Activated CD4-positive, alpha-beta T cell treated with anti-CD3 and anti-CD28 coated beads, Interleukin-2, amount 50 U/mL, for 24 hours (primary cell): ENCODE data around the gene ABRACL.
"Not testable (repeated sequence)": the region's sequence is repeated elsewhere in the genome, so short reads cannot be mapped to it uniquely, and the experiment has no call there.

Experiments used
- DNase-seq, 2 donors: peaks; one replicate each; pipeline ENCODE4 v3.0.0-alpha.2; 2020; ENCODE audit warnings: low read depth in 1 of 2, low spot score in 1 of 2

The ABRACL gene

DNA sequence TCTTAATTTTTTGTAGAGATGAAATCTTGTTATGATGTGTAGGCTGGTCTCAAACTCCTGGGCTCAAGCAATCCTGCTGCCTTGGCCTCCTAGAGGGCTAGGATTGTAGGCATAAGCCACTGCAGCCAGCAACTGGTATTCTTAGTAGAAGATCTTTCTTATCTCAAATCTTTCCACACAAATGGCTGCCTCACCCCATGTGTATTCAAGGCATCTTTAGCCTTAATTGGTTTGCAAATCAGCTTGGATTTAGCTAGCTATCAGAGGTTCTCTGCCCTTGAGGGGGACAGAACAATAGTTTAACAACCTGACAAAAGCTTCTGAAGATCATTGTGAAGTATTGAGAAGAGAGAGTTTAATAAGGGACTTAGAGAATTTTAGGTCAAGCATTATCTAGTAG is 17.9 kb upstream of the ABRACL start:
- DNase-seq, result no peak

DNA sequence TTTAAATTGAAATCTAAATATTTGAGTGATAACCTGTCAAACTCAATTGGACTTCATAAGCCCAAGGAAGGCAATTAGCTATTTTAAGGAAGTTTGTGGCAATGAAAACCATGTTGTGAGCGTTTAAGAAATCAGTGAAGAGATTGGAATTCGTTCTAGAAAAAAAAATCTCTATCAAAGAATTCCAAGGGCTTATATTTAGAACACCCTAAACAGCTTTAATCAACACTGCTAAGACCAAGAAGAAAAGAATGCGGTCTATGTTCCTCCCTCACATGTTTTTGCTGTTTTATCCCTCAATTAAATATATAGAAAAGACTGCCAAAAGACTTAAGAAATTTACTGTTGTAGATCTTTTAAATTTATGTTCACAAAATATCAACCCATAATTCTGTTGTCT is 16.6 kb upstream of the ABRACL start:
- DNase-seq, result no peak

DNA sequence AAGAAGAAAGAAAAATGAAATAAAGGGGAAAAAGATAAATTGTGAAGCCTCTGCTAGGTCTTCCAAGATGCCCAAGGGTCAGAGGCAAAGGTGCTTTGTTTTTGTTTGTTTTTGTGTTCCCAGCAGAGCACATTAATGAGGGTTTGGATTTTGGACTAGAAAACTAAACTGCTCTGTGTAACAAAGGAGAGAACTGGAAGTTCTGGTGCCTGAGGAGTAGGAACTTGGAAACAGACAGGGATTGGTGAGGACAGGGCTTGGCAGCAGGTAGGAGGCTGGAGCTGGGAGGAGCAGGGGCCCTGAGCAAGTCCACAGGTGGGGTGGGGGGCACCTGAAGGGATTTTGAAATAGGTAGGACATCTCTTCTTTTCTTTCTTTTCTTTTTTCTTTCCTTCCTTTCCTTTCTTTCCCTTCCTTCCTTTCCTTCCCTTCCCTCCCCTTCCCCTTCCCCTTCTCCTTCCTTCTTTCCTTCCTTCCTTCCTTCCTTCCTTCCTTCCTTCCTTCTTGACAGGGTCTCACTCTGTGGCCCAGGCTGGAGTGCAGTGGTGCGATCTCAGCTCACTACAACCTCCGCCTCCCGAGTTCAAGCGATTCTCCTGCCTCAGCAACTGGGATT is 15.3 kb upstream of the ABRACL start:
- DNase-seq, result no peak

DNA sequence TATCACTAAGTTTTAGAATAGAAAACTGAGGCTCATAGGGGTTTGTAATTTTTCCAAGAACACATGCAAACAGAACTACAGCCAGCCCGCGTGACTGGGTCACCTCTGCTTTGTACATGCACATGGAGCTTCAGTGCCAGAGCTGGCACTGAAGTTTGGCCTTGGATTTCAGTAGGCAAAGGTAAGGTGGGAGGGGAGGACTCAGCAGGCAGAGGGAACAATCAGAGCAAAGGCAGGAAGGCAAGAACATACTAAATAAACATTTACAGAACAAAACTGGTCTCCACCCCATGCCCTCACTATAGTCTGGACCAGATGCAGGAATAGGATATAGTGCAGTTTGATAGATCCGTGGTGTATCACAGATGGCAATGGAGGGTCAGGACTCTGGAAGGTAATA is 13.6 kb upstream of the ABRACL start:
- no peak for DNase-seq

DNA sequence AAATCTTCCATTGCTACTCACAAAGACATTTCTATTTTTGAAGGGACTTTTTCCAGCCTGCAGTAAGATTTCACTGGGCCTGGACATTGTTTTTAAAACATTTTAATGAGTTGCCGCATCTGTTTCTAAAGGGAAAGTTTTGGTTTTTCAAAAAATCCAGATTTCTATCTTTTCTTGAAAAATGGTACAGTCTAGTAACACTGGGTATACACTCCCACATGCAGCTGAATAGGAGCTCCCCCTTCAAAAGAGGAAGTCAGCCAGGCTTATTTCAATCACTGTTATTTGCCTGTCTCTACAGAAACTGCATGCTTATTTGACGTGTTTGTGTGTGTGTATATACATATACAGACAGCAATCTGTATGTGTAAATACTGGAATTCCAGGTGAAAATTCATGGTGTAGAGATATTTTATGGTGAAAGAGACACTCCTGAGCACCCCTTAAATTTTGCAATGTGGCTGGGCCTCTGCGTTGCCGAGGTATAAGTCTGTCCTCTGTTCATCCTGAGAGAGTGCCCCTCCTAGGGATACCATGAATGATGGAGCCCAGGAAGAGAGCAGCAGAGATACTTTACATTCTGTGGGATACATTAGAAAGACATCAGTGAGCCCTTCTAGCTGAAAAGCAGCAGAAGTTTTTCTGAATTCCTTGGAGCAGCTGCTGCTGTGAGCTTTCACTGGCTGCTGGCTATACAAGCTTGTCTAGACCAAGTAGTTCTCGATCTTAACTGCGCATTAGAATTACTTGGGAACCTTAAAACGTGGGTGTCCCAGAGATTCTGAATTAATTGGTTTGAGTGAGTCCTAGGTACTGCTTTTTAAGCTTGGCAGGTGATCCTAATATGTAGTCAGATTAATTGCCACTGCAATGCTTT is 12.0 kb upstream of the ABRACL start:
- DNase-seq, result no peak

DNA sequence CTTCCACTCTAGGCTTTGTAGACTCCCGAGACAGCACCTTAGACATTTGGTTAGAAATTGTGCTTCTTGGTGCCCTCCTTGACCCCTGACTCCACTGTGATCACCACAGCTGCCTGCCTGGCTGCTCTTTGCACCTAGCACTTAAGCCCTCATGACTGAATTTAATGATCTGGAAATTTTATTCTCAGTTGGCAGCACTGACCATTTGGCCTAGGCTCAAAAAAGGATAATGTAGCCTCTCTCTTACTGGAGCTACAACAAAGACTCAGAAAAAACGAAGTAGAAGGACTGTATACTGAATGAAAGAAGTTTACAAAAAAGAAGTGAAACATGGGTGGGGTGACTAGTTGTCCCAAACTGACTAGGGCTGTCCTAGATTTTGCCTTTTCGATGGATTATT is 11.3 kb upstream of the ABRACL start:
- no peak for DNase-seq

DNA sequence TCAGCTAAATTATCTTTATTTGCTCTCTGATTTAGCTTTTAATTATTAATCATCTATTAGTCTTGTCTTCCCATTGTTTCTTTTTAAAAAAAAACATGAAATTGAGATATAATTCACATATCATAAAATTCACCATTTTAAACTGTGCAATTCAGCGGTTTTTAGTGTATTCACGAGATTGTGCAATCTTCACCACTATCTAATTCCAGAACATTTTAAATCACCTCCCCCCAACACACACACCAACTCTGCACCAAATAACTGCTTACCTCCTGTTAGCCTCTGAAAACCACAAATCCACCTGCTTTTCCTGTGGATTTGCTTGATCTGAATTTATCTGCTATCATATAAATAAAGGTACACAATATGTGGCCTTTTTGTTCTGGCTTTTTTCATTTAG is 8.8 kb upstream of the ABRACL start:
- no peak for DNase-seq

DNA sequence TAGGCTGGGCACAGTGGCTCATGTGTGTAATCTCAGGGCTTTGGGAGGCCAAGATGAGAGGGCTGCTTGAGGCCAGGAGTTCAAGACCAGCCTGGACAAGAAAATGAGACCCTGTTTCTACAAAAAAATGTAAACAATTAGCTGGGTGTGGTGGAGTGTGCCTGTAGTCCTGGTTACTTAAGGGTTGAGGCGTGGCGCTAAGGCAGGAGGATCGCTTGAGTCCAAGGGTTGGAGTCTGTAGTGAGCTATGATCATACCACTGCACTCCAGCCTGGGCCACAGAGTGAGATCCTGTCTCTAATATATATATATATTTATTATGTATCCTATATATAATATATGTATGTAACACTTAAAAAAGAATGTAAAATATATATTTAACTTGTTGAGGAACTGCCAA is 7.9 kb upstream of the ABRACL start:
- DNase-seq, result no peak

DNA sequence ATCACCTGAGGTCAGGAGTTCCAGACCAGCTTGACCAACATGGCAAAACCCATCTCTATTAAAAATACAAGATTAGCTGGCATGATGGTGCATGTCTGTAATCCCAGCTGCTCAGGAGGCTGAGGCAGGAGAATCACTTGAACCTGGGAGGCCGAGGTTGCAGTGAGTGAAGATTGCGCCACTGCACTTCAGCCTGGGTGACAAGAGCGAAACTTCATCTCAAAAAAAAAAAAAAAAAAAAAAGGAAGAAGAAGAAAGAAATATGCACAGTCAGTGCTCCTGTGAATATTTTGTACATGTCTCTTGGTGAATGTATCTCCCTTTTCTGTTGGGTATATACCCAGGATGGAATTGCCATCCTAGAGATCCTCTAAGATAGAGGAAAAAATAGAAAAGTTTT is 3.1 kb upstream of the ABRACL start:
- not testable (repeated sequence) for DNase-seq

DNA sequence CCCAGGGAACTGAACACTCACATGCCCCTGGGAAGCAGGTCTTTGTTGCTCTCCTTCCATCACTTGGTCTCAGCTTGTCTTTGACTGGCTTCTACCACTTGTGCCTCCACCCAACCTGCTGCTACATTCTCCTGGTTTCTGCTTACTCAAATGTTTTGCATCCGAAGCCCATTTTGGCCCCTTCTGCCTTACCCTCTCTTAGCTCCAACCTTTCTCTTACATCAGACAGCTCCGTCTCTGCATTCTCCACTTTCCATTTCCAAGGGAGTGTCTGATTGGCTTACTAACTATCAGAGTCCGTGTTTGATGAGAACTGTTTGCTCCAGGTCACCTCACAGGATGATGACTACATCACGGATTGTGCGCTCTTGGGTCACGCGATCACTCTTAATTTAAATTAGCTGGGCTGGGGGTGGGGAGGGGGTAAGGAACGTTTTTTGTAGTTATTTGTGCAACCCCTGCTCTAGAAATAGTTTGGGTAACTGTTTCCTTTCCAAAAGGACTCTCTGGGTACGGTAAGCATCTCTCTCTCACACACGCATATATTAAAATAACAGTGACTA is 844 bp upstream of the ABRACL start:
- peak; percentile 21 to 56 for DNase-seq

DNA sequence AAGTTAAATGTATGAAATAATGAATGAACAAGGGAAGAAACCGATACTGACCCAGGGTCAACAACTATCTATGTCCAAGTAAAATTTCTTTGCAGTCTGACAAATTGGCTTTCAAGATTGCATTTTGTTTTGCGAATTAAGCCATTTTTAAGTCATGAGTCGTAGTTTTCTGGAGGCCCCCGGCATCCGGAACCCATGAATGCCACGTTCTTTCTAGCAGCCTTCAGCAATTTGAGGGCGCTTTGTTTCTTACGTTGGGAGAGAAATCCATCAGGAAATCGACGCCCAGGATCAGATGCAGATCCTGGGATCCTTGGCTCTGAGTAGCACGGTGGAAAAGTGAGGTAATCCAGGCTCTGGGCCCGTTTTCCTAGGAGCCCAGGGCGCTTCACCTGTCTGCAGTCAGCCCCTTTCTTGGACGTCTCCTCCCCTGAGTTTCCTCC is 309 bp upstream of the ABRACL start:
- no peak for DNase-seq

DNA sequence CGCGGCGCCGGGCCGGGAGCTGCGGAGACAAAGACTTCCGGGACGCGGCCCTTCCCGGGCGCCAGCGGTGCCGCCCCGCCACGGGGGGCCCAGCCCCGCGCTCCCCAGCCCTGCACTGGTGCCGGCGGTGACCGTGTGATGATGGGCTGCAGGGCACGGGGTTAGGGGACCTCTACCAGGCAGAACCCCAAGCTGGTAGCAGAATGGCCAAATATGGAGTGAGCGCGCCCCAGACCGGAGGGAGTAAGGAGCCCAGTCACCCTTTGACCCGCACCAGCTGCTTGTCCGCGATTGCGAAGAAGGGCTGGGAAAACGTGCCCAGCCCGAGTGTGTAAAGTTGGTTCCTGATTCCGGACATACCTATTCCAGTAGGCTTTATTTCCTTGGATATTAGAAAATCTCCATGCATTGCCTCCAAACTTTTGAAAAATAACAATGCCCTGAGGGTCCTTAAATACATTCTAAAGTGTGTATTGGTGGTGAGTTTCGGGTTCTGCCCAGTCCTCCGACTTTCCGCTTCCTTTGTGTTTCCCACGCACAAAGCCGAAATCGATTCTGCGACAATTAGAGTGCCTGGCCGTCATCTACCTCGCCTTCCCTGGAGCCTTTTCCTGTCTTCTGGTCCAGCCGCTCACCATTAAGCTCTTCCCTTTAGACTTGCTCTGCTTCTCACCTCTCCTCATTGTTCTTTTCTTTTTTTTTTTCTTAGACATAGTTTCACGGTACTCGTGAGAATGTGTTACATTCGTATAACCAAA is 1.1 kb downstream of the ABRACL start:
- no peak for DNase-seq

DNA sequence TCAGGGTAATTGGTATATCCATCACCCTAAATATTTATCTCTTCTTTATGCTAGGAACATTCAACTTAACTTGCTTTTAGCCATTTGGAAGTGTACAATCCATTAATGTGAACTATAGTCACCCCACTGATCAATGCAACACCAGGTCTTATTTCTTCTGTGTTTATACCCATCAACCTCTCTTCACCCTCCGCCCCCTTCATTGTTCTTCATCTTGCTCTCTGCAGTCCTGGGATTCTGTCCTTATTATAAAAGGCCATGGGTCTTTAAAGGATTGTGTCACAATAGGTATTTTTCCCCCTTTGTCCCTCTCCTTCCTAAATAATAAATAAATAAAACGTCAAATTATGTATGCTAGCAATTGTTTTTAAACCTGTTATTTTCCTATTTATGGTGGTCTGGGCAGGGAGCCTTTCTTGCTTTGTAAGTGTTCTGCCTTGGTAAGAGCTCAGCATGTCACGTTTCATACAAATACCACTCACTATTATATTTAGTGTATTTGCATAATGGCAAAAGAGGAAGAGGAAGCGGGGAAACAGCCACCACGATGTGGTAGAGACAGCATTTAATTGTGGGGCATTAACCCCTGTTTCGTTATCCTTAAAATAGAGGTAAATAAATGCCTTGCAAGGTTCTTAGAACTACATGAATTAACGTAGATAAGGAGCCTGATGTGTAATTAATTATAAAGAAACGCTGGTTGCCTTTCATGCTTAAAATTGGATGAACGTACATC is 1.9 kb downstream of the ABRACL start:
- DNase-seq, result no peak

DNA sequence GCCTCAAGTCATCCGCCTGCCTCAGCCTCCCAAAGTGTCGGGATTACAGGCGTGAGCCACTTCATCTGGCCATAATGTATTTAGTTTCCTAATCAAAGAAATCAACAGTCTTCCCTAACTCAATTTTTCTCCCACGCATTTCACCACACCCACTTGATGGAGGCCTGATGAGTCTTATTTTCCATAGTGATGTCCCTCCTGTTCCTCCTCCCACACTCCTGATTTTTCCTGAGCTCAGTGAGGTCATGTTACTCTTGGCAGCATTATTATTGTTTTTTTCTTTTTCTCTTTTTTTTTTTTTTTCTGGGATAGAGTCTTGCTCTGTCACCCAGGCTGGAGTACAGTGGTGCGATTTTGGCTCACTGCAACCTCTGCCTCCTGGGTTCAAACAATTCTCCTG is 8.9 kb downstream of the ABRACL start:
- no peak for DNase-seq

DNA sequence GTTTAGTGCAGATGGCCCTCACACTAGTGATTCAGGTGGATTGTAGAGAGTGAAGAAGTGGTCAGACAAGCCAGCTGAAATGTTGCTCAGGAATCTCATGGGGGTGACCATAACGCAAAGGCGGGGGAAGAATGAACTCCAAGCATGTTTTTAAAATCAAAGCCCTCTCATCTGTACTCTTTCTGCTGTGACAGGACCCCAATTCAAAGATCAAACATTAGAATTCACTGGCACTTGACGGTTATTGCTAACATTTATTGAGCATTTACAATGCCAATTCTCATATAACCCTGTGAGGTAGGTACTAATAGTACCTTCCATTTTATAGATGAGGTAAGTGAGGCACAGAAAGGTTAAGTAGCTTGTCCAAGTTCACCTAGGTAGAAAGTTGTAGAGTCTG is 15.7 kb downstream of the ABRACL start:
- DNase-seq, result no peak

DNA sequence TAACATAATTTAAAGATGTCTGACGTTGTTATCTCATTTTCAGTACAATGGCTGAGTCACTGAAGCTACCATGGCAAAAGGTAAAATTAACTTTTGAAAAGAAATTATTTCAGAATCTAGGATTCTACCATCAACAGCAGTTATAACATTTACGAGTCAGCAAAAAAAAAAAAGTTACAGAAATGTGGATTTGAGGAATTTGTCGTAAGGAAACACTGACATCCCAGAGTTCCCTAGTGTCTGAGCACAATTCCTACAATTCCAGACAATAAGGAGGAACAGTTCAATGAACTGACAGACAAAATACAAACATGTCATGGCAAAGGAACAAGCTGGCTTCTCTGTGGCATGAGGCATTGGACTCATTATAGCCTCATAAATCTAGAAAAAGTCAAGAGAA is 19.1 kb downstream of the ABRACL start:
- DNase-seq, result no peak

DNA sequence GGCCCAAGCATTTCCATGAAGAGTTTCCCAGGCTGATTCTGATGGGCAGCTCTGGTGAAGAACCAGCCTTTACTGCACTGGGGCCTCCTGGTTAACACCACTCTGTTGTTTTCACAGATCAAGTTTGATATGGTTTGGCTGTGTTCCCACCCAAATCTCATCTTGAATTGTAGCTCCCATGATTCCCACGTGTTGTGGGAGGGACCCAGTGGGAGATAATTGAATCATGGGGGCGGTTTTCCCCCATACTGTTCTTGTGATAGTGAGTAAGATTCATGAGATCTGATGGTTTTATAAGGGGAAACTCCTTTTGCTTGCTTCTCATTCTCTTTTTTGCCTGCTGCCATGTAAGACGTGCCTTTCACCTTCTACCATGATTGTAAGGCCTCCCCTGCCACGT is 20.4 kb downstream of the ABRACL start:
- not testable (repeated sequence) for DNase-seq

DNA sequence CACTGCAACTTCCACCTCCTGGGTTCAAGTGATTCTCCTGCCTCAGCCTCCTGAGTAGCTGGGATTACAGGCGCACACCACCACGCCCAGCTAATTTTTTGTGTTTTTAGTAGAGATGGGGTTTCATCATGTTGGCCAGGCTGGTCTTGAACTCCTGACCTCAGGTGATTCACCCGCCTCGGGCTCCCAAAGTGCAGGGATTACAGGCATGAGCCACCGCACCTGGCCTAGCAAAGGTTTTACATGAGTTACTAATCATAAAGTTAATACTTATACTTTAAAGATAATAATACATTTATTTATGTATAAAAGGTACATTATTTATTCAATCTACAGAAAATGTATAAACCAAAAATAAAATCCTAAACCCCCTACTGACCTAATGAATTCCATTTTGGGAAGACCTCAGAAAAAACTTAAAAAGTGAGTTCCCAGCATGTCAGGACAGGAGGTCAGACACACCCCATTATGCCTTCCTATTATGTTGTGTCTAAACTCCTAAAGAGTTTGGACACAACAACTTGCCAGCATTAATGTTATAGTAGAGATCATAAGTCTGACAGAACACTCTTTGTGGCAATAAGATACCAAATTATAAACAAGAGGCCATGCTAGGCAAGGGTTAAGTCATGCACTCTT is 21.7 kb downstream of the ABRACL start:
- DNase-seq, result not testable (repeated sequence)

DNA sequence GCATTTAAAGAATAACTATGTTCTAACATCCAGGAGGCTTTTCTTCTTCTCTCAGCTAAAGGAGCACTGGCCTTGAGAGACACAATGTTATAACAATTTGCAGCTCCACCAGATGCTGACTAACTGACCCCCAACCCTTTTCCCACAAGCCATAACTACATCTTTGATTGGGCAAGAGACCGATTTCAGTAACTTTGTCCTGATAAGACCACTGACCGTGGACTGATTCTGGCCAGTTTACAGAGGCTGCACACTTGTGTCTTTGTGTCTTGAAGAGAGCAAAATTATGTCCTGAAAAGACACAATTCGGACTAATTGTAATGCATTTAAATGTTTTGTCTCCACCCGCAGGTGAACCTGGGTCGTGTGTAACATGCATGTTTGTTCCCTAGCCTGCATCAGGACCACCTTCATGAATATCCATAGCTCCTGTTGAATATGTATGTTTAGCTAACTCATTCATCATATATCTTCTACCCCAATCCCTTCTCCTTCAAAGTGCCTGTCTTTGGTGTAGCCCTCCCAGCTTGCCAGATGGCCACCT is 22.3 kb downstream of the ABRACL start:
- no peak for DNase-seq

DNA sequence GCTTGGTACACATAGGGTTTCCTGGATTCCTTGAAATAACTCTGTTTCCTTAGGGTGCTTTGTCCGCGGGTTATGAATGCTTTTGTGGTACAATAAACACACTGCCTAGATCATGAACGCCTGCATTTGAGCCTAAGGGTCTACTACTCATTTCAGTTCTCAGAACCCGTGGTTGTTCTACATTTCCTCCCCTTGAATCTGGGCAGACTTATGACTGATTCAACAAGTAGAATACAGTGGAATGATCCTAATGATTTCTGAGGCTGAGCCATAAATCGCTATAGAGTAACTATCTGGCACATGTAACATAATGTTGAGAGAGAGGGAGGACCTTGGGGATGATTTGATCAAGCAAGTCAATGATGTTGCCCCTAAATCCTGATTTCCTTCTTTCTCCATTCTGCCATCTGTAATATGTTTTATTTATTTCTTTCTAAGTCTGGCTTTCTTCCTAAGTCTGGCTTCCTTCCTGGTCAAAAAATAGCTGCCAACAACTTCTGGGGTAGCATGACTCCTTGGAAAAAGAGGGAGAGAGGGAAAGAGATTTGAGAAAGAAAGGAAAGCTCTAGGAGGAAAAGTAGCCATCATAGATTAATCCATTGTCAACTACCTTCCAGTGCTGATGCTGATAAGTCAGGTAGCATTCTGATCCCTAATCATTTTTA is 23.0 kb downstream of the ABRACL start:
- no peak for DNase-seq
